ENCODE data around the gene KLKB1. TPM values are rescaled to one million over a fixed set of nuclear protein-coding genes. Genes with fewer than 3 reads are reported as not detected.

KLKB1 gene
- total and polyA plus RNA-seq, 11 donors, result 0.33 to 2.1 (median 0.80) TPM

DNA sequence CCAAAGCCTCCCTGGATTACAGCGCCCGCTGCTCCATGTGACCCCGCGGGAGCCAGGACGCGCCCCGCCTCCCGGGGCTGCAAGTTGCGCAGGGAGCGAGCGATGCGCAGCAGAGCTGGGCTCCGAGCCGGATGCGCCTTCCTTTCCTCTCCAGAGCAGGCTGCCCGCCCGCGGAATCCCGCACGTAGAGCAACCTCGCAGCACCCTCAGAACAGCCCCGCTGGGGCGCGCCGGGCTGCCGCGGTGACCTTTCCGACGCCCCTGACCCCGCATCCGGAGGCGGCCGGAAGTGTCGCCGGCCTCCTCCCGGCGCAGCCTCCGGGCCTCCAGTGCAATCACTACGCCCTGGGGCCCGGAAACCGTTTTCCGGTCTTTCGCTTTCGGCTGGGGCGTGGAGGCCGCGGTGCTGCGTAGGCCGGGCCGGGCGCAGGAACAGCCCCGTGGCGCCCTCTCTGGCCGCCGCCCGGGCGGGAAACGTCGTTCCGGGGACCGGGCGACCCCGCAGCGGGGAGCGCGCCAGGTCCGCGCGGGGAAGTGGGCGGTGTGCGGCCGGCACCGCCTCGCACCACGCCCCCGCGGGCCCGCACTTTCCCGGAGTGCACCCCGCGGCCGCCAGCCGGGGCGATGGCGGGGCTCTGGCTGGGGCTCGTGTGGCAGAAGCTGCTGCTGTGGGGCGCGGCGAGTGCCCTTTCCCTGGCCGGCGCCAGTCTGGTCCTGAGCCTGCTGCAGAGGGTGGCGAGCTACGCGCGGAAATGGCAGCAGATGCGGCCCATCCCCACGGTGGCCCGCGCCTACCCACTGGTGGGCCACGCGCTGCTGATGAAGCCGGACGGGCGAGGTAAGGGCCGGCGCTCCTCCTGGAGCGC is 35.9 kb upstream of the KLKB1 start, which contains the start of gene CYP4V2:
Gene CYP4V2 (plus strand): TSS at position 368 of the 866 bp plus-strand sequence. CDS start 257 bp downstream, at position 625.
- ATAC-seq (peak; percentile 74 to 90 (median 85)), DNase-seq (peak; percentile 86 to 93 (median 90))
- H3K27me3 ChIP-seq, result no peaks in the 10 kb centered on the region
- H3K4me1 ChIP-seq, result peaks cover 6 to 39% (median 30%) of the 10 kb centered on the region in 12 donors
- no peaks in the 10 kb centered on the region for H3K9me3 ChIP-seq
- H3K27ac ChIP-seq, result peak within 1 kb of the TSS; percentile 88 to 99 (median 98)
- H3K36me3 ChIP-seq, result peaks cover 0 to 26% (median 11%) of the 10 kb centered on the region in 9 donors
- TF ChIP-seq POLR2A (IDR thresholded peaks at IDR 0.05), result no peak
- TF ChIP-seq CTCF (IDR thresholded peaks at IDR 0.05), result peak; percentile 5 to 62 (median 42)
- H3K4me3 ChIP-seq, result peak within 1 kb of the TSS; percentile 54 to 98 (median 90)
- 0 to 1% (median 0%) methylated on average over 23 to 107 of the region's 107 CpGs for WGBS, 4 donors
- intact Hi-C loops (cut with DNase I), result loop anchor here in 4 of 10 donors (5.0 to 10.0 kb wide), 3 partner anchors 44 to 124 kb away; partner anchors contain the start of gene TLR3 (in 2 of the 4)

DNA sequence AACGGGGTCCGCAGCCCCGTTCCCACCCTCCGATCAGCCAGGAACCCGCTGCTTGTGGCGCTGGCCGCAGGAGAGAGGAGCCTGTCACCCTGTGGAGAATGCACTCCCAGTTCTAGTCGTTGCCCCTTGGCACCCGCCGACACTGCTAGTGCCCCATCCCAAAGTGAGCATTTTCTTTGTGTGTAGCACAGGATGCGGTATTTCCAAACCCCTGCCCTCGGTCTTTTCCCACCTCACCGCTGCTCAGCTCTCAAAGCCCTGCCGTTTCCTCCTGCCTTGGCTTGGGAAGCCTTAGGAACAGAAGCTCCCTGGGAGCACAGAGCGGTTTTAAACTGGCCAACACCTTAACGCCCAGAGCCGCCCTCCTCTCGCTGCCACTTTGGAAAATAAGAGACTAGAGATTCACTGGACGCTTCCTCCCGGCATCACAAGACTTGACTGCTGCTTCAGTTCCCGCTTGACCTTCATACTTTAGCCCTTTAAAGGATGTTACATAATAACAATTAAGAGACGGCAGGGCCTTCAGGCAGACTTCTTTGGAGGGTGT is 35.2 kb upstream of the KLKB1 start:
- Histone ChIP-seq H3K9me3 (no peaks in the 10 kb centered on the region), H3K27ac (peak overlapping the region; percentile 88 to 99 (median 98)), H3K4me1 (peaks cover 6 to 39% (median 30%) of the 10 kb centered on the region in 12 donors), H3K4me3 (peak overlapping the region; percentile 54 to 98 (median 90)), H3K27me3 (no peaks in the 10 kb centered on the region), H3K36me3 (peaks cover 0 to 33% (median 18%) of the 10 kb centered on the region in 9 donors)
- TF ChIP-seq POLR2A (IDR thresholded peaks at IDR 0.05), result no peak
- TF ChIP-seq CTCF (IDR thresholded peaks at IDR 0.05), result no peak
- DNase-seq (peak; percentile 44 to 60 (median 49)), ATAC-seq (peak; percentile 16 to 43 (median 28))
- WGBS, 4 donors, result 0 to 1% (median 0%) methylated on average over 12 to 22 of the region's 22 CpGs
- intact Hi-C loops (cut with DNase I), result loop anchor here in 4 of 10 donors (5.0 to 10.0 kb wide), 3 partner anchors 45 to 125 kb away; partner anchors contain the start of gene TLR3 (in 2 of the 4)

DNA sequence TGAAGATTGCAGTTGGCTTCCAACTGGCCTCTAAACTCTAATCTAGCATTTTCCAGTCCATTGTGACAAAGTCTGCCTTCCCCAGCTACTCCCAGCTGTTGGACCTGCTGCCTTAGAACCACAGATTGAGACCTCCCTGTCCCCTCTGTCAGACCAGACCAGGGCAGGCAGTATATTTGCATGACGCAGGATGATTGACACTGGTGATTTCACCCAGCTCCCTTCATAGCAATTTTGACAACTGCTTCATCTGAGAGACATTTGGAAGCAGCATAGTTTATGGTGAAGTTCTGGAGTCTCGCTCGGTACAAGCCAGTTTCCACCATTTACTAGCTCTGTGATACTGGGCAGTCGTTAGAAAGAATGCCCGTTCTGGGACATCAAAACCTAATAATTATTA is 33.5 kb upstream of the KLKB1 start:
- intact Hi-C loops (cut with DNase I), result loop anchor here in 4 of 10 donors (5.0 to 10.0 kb wide), 3 partner anchors 47 to 127 kb away; partner anchors contain the start of gene TLR3 (in 2 of the 4)
- H3K27ac ChIP-seq, result peak overlapping the region in 8 of 12 donors; percentile 7 to 99 (median 95)

More for the DNA sequence above, 33.5 kb upstream of the KLKB1 start:
- H3K4me3 ChIP-seq, result peak overlapping the region in 1 of 12 donors; percentile 89
- H3K4me1 ChIP-seq, result peaks cover 6 to 39% (median 30%) of the 10 kb centered on the region in 12 donors
- H3K36me3 ChIP-seq, result peaks cover 0 to 50% (median 22%) of the 10 kb centered on the region in 9 donors
- 94 to 97% (median 95%) methylated on average over 5 of the region's 5 CpGs for WGBS, 4 donors
- DNase-seq, result no peak
- no peak for ATAC-seq
- H3K9me3 ChIP-seq, result no peaks in the 10 kb centered on the region
- H3K27me3 ChIP-seq, result no peaks in the 10 kb centered on the region
- TF ChIP-seq CTCF (IDR thresholded peaks at IDR 0.05), result no peak
- TF ChIP-seq POLR2A (IDR thresholded peaks at IDR 0.05), result no peak
